Stimulated activated CD8-positive, alpha-beta memory T cell treated with anti-CD3 and anti-CD28 coated beads, Interleukin-15, amount 100 ng/mL, for 24 hours (primary cell): Measurements from ENCODE around the gene POMP.

Source experiments
- DNase-seq: peaks from one replicate; pipeline ENCODE4 v3.0.0-alpha.2; 2020; ENCODE audit warnings: low read depth

POMP gene

GRCh38 chr13:28658796-28659620, at the start of gene POMP:
Gene POMP, plus strand, starts transcription at chr13:28659130. Its CDS starts 55 bp downstream, at chr13:28659185.
- peak; percentile 90 for DNase-seq

- DNase-seq = no peak
Observed at GRCh38 chr13:28609381-28609780, 49.5 kb upstream of the POMP start.

GRCh38 chr13:28609926-28610325, 49.0 kb upstream of the POMP start:
- DNase-seq = no peak

GRCh38 chr13:28610996-28611395, 47.9 kb upstream of the POMP start:
- DNase-seq = no peak

GRCh38 chr13:28611654-28612131, 47.2 kb upstream of the POMP start:
- no peak for DNase-seq

- DNase-seq = no peak
Observed at GRCh38 chr13:28613562-28613961, 45.4 kb upstream of the POMP start.

- no peak for DNase-seq
Observed at GRCh38 chr13:28615916-28616446, 42.9 kb upstream of the POMP start.

GRCh38 chr13:28618230-28618994, 40.5 kb upstream of the POMP start:
- DNase-seq = no peak

- no peak for DNase-seq
Observed at GRCh38 chr13:28620011-28620830, 38.7 kb upstream of the POMP start.

- no peak for DNase-seq
Observed at GRCh38 chr13:28621449-28621848, 37.5 kb upstream of the POMP start.

GRCh38 chr13:28622286-28622685, 36.6 kb upstream of the POMP start:
- DNase-seq = no peak

GRCh38 chr13:28623782-28624706, 34.9 kb upstream of the POMP start:
- DNase-seq = no peak

- no peak for DNase-seq
Observed at GRCh38 chr13:28624707-28625432, 34.1 kb upstream of the POMP start.

- DNase-seq = no peak
Observed at GRCh38 chr13:28626266-28626665, 32.7 kb upstream of the POMP start.

GRCh38 chr13:28628241-28628640, 30.7 kb upstream of the POMP start:
- DNase-seq = no peak

GRCh38 chr13:28630869-28631268, 28.1 kb upstream of the POMP start:
- no peak for DNase-seq

GRCh38 chr13:28631801-28632200, 27.1 kb upstream of the POMP start:
- no peak for DNase-seq

GRCh38 chr13:28636069-28636468, 22.9 kb upstream of the POMP start:
- DNase-seq = no peak

GRCh38 chr13:28636677-28637317, 22.1 kb upstream of the POMP start:
- no peak for DNase-seq
